SU-DHL-6 (cell line): Measurements from ENCODE around the gene PDLIM7.
A peak's percentile ranks its signal among the peaks of the same experiment; 100 is the strongest.

Source experiments
- H2AFZ ChIP-seq: fragments of 200-600 bp; sonication (generic); 2 replicates; pipeline ENCODE4 v1.6.1; 2014; ENCODE audit warnings: low read depth, mild to moderate bottlenecking, moderate library complexity, mixed read lengths, antibody characterized with exemption, low read length; ENCODE audit not compliant: severe bottlenecking
- H3F3A ChIP-seq: fragments of 200-600 bp; shearing (Covaris generic); 2 replicates; pipeline ENCODE4 v1.6.0; 2016; ENCODE audit warnings: antibody characterized with exemption, mild to moderate bottlenecking; ENCODE audit not compliant: insufficient read depth
- H3K27ac ChIP-seq: fragments of 200-600 bp; sonication (generic); 2 replicates; pipeline ENCODE4 v1.5.1; 2016; ENCODE audit warnings: low read depth, mild to moderate bottlenecking, low read length, moderate library complexity, mixed read lengths
- H3K27me3 ChIP-seq: fragments of 200-600 bp; sonication (generic), shearing (Covaris generic); 2 replicates; pipeline ENCODE4 v1.6.0; 2014; ENCODE audit warnings: mild to moderate bottlenecking, low read length
- H3K36me3 ChIP-seq: fragments of 200-600 bp; sonication (generic); 2 replicates; pipeline ENCODE4 v1.6.1; 2014; ENCODE audit warnings: mild to moderate bottlenecking, low read length, mixed read lengths
- H3K4me2 ChIP-seq: fragments of 300-600, 200-600 bp; shearing (Covaris generic), sonication (generic); 2 replicates; pipeline ENCODE4 v1.6.0; 2014; ENCODE audit warnings: low read length, low read depth, mild to moderate bottlenecking; ENCODE audit not compliant: poor library complexity, severe bottlenecking
- H3K4me3 ChIP-seq: fragments of 200-600 bp; sonication (generic); 2 replicates; pipeline ENCODE4 v1.5.1; 2014; ENCODE audit warnings: antibody characterized with exemption, low read length, mild to moderate bottlenecking, mixed read lengths; ENCODE audit not compliant: insufficient read depth, poor library complexity, severe bottlenecking
- H3K79me2 ChIP-seq: fragments of 200-600 bp; sonication (generic); 2 replicates; pipeline ENCODE4 v1.6.1; 2014; ENCODE audit warnings: mild to moderate bottlenecking, low read length, moderate library complexity; ENCODE audit not compliant: insufficient read depth
- H3K9ac ChIP-seq: fragments of 200-600 bp; sonication (generic); 2 replicates; pipeline ENCODE4 v1.7.0; 2014; ENCODE audit warnings: mild to moderate bottlenecking, low read length
- H3K9me2 ChIP-seq: fragments of 200-600 bp; sonication (generic); replicated peaks from 2 replicates; pipeline ENCODE4 v1.6.1; 2014; ENCODE audit warnings: low read length; ENCODE audit not compliant: insufficient read depth
- H3K9me3 ChIP-seq: fragments of 200-600 bp; sonication (generic); 2 replicates; pipeline ENCODE4 v1.6.1; 2014; ENCODE audit warnings: low read length, mixed read lengths; ENCODE audit not compliant: insufficient read depth
- H4K20me1 ChIP-seq: fragments of 200-600 bp; sonication (generic); 2 replicates; pipeline ENCODE4 v1.6.1; 2014; ENCODE audit warnings: low read depth, mild to moderate bottlenecking, antibody characterized with exemption, low read length, moderate library complexity, mixed read lengths
- CTCF ChIP-seq: fragments of 200-600 bp; sonication (generic); IDR thresholded peaks from one replicate; pipeline ENCODE4 v1.5.1; 2017; ENCODE audit warnings: antibody characterized with exemption, mild to moderate bottlenecking, low read length, moderate library complexity; ENCODE audit not compliant: insufficient read depth, poor library complexity, severe bottlenecking
- EZH2phosphoT487 ChIP-seq: fragments of 200-600 bp; sonication (generic), shearing (Covaris generic); conservative IDR thresholded peaks from 2 replicates; pipeline ENCODE4 v1.6.1; 2018; ENCODE audit warnings: mild to moderate bottlenecking, antibody characterized with exemption, low read length, moderate library complexity, mixed read lengths

PDLIM7 gene

GRCh38 chr5:177458912-177459350 is 38.5 kb downstream of the PDLIM7 start:
- H3K9me3 ChIP-seq, result no peaks in the 10 kb centered on the region
- H2AFZ ChIP-seq, result no peak overlapping the region
- no peaks in the 10 kb centered on the region for H3K36me3 ChIP-seq

DNA sequence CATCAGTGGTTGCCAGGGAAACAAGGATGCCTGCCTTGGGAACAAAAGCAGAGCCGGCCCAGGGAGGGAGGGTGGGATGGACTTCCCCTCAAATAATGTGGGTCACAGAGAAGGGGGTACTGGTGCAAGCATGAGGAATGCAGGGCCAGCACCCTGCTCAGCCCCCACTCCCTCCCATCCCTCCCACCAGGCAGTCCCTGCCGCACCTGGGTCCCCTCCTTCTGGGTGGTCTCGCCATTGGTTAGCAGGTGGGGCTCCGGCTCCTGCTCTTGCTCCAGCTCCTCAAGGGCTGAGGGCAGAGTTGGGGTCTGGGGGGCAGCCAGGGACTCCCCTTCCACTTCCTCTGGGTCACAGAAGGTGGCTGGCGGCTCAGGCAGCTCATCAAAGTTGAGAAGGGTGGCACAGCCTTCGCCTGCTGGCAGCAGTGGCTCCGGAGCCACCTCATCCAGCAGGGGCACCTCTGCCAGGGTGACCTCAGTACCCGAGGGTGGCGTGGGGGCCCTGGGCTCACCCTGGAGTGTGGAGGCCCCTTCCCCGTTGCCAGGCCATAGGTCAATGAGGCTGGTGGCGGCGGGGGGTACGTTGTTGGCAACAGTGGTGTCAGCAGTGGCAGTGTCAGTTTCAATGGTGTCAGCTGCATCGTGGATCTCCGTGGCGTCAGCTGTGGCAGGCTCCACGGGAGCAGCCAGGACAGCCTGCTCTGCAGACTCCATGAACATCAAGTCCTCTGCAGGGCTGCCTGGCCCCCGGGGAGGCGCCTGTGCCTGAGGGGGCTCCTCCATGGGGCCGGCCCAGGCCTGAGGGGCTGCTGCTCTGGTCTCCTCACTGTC is 39.3 kb downstream of the PDLIM7 start:
- TF ChIP-seq EZH2phosphoT487 (no peak), CTCF (no peak)
- no peaks in the 10 kb centered on the region for H3K9me3 ChIP-seq
- no peaks in the 10 kb centered on the region for H3K36me3 ChIP-seq
- no peak overlapping the region for H2AFZ ChIP-seq
- no peak overlapping the region for H3K4me3 ChIP-seq
- H3K9me2 ChIP-seq, result no peaks in the 10 kb centered on the region
- no peaks in the 10 kb centered on the region for H3K27me3 ChIP-seq
- no peak overlapping the region for H3K27ac ChIP-seq
- H3K9ac ChIP-seq, result no peak overlapping the region
- no peak overlapping the region for H3K4me2 ChIP-seq
- H4K20me1 ChIP-seq, result peaks cover 3% of the 10 kb centered on the region; the same call in 1 of the 2 replicates
- no peaks in the 10 kb centered on the region for H3K79me2 ChIP-seq
- H3F3A ChIP-seq, result peaks cover 13% of the 10 kb centered on the region

More at GRCh38 chr5:177458912-177459350, 38.5 kb downstream of the PDLIM7 start:
- Histone ChIP-seq H3F3A (peaks cover 13% of the 10 kb centered on the region), H3K9ac (no peak overlapping the region), H3K79me2 (no peaks in the 10 kb centered on the region), H3K9me2 (no peaks in the 10 kb centered on the region), H3K4me2 (no peak overlapping the region), H4K20me1 (peaks cover under 1% of the 10 kb centered on the region; the same call in 1 of the 2 replicates), H3K27ac (no peak overlapping the region), H3K4me3 (no peak overlapping the region), H3K27me3 (no peaks in the 10 kb centered on the region)
- TF ChIP-seq EZH2phosphoT487 (no peak), CTCF (no peak)

- H3K27ac ChIP-seq, result peak overlapping the region; percentile 34; the same call in 1 of the 2 replicates
Measured at GRCh38 chr5:177456976-177457851, 40.2 kb downstream of the PDLIM7 start.

More at GRCh38 chr5:177456976-177457851, 40.2 kb downstream of the PDLIM7 start:
- Histone ChIP-seq H4K20me1 (peaks cover 3% of the 10 kb centered on the region; the same call in 1 of the 2 replicates), H3K9me3 (no peaks in the 10 kb centered on the region), H3K27me3 (no peaks in the 10 kb centered on the region), H3F3A (peaks cover 13% of the 10 kb centered on the region), H3K4me2 (peak overlapping the region; percentile 96), H3K9me2 (no peaks in the 10 kb centered on the region), H3K4me3 (no peak overlapping the region), H3K9ac (no peak overlapping the region), H2AFZ (no peak overlapping the region), H3K36me3 (no peaks in the 10 kb centered on the region), H3K79me2 (no peaks in the 10 kb centered on the region)
- TF ChIP-seq EZH2phosphoT487 (no peak), CTCF (no peak)
